Stimulated activated naive CD4-positive, alpha-beta T cell (primary cell): ENCODE results near the gene KCNT1.

Source experiments
- DNase-seq, 6 experiments: peaks; one replicate each; lab custom pipeline; 2025; lab: John Stamatoyannopoulos, UW

KCNT1 gene

DNA sequence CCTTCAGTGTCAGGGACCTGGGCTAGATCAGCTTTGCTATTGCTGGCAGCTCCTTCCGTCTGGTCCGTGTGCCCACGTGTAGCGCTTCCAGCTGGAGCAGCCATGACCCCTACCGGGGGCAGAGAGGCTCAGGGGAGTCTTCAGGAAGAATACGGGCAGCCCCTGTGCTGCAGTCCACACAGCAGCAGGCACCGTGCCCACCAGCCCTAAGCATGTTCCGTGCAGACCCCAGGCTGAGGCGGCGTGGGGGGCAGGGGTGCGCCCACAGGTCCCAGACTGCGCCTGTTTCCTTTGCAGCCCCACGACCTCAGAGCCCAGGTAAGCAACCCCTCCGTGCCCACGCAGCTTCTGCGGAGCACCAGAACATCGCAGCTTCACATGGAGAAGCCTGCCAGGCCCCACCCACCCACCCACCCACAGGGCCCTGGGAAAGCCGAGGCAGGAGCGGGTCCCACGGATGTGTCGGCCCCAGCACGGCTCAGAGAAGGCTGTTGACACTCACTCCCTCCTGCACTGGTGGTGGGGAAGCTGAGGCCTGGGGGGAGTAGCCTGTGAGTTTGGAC, 83.1 kb downstream of the KCNT1 start:
- DNase-seq: no peak

DNA sequence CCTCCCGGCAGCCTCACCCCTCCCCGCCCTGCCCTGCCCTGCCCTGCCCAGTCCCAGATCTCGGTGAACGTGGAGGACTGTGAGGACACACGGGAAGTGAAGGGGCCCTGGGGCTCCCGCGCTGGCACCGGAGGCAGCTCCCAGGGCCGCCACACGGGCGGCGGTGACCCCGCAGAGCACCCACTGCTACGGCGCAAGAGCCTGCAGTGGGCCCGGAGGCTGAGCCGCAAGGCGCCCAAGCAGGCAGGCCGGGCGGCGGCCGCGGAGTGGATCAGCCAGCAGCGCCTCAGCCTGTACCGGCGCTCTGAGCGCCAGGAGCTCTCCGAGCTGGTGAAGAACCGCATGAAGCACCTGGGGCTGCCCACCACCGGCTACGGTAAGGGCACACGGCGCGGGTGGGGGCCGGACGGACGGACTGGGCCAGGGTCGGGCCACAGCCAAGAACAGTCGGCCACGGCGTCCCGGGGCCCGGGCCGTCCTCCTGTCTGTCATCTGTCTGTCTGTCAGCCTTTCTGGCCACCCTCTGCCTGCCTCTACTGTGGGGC, 84.2 kb downstream of the KCNT1 start:
- DNase-seq: no peak

DNA sequence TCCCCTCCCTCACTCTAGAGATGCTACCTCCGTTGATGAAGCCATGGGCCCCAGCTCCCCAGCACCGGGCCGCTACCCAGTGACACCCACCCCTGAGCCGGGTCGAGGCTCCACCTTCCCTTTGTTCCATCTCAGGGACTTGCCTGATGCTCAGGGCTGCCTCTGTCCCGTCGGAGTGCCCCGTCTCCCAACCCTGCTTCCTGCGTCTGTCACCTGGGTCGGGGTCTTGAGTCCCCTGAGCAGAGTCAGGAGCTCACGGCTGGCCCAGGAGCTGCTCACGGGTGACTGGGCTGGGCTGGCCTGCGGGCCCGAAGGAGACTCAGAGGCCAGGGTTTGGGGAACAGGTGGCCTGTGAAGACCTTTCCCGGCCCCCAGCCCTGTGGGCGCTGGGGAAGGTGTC, 85.3 kb downstream of the KCNT1 start:
- DNase-seq: no peak

DNA sequence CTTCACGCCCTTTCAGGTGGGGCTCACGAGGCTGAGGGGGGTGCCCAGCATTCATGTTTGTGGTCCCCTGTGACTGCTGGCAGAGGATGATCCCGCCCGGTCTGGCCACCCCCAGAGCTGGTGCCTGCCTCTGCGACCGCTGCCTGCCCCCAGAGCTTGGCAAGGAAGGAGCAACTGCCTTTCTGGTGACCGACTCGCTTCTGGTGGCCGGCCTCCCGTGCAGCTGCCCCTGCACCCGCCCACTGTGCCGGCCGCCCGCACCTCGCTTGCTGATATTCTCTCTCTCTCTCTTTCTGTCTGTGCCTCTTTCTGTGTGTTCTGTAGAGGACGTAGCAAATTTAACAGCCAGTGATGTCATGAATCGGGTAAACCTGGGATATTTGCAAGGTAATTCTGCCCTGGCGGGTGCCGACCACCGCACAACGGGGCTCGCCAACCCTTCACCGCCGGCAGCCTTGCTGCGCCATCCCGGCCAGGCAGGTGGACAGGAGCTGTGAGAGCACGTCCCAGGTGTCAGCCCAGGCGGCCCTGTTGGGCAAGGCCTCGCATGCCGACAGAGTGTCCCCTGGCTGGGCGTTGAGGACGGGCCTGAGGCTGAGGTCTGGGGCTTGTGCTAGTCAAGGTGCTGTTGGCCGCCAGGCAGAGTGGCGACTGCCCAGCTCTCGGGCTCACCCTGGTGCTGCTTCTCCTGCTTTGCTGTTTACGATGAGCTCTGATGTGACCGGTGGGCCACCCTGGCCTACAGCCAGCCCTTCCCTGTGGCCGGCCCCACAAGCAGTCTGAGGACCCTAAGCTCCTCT, 86.0 kb downstream of the KCNT1 start:
- no peak for DNase-seq

DNA sequence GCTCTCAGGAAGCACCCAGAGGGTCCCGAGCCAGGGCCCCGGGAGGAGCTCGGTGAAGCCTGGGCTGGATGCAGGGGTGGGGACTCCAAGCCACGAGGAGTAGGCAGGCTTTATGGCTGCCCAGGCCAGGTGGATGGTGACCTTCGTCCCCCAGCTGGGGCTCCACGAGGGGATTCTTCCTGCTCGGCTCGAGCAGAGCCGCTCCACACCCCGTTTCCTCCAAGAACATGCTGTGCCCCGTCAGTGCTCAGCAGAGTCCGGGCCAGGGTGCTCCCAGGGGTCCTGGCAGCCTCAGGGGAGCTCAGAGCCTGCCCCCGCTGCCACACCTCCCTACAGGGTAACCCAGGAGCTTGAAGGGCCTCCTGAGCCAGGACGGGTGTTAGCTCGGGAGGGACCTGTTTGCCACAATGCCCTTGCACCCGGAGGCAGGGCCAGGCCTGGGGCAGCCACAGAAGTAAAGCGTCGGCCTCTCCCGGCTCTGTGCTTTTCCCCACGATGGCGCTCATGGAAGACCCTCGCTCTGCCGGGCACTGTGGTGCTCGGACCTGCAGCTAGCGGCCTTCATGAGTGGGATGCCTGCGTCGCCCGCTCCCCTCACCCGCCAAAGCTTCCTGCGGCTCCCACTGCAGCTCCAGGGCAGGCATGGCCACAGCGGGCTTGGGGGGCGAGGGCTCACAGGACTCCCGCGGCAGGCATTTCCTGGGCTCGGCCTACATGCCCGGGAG, 86.8 kb downstream of the KCNT1 start:
- DNase-seq: no peak

DNA sequence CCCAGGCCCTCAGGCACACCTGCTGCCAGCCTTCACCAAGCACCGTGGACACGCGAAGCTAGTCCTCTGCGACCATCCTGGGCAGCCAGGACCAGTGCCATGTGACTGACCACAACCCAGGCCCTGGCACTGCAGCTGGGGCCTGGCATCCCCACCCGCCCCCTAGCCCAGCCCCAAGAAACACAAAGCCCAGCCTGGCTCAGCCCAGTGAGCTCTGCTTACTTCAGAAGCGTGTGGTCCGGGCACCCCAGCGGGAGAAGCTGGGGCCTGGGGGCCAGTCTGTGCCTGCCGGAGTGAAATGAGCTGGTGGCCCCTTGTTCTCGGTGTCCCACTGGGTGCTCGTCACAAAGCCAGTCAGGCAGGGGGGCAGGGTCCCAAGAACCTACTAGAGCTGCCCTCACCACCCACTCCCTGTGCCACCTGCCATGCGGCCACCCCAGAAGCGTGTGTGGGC, 87.9 kb downstream of the KCNT1 start:
- DNase-seq: no peak

DNA sequence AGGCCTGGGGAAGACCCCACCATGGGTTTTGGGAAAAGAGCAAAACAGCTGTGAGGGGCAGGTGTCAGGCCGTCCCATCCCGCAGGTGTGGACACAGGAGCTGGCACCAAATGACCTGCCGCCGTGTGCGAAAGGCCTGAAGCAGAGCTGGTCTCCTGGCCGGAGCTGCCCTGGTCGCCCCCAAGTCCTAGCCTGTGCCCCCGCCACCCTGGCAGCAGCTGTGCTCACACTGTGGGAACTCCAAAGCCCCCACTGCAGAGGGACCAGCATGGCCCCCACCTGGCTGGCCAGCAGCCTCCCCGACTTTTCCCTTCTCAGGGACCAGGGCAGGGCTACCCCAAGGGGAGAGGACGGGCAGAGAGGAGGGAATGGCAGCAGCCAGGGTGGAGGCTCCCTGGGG, 88.4 kb downstream of the KCNT1 start:
- DNase-seq: no peak

DNA sequence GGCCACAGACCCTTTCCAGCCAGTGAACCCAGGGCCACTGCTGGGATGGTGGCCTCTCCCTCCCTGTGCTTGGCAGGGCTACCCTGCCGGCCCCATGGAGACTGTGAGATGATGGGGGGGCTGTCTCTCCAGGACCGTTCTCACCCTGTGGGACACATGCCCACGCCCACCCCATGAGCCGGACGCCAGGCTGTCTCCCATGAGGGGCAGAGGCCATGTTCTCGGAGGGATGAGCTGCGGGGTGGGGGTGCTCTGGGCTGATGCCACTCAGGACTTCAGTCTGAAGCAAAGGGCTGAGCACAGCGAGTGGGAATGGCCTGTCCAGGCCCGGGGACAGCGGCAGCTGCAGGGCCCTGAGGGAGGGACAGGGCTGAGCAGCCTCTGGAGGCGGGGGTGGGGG, 88.9 kb downstream of the KCNT1 start:
- DNase-seq: no peak

DNA sequence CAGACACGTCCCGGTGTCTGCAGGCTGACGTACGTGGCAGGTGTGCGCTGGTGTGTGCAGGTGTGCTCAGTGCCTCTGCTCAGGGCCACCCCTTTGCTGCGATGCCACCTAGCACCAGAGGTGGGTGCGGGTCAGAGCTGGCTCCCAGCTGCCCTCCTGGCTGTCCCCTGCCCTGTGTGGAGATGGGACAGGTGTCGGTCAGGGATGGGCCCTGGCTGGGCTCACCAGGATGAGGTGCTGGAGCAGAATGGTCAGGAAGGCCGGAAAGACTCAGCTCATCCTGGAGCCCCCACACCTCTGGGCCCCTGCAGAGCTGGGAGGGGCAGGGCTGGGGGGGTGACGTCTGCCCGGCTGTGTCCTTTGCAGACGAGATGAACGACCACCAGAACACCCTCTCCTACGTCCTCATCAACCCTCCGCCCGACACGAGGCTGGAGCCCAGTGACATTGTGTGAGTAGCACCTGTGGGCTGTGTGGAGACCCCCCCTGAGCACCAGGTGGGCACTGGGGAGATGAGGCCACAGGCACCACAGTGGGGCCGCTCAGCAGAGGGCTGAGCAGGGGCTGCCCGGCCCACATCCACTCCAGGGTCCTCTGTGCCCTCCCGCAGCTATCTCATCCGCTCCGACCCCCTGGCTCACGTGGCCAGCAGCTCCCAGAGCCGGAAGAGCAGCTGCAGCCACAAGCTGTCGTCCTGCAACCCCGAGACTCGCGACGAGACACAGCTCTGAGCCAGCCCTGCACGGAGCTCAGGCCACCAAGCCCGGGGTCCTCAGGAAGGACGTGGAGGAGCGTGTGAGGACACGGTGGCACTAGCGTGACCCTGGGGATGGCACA, 89.7 kb downstream of the KCNT1 start:
- no peak for DNase-seq

DNA sequence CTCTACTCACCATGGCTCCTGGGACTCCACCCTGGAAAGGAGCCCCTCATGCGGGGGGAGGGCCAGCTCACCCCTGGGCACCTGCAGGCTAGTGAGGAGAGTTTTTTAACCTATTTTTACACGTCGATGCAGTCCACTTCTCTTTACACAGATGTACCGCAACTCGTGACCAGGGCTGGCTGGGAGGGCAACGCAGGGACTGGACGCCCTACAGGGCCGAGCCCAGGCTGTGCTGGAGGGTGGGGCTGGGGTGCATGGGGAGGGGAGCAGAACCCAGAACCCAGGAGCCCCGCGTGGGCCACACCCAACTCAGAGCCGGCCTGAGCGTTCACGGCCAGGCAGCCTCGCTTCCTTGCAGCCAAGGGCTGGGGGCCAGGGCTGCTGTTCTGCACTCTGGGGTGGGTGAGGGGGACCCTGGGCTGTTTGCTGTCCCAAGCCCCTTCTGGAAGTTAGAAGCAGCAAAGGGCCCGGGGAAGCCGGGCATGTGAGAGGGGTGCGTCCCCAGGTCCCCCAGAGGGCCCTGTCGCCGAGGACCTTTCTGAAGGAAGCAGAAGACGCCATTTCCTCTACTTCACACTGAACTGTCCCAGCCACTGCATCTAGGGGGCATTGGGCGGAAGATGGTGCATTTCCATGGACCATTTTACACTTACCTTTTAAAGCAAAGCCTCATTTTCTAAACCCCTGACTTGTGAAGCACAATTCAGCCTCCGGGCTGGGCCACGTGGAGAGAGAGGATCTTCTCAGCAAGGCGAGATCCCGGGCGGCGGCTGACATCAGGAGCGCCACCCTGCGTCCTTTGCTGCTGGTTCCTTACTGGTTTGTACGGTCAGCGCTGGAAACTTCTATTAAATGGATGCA, 90.5 kb downstream of the KCNT1 start:
- no peak for DNase-seq

DNA sequence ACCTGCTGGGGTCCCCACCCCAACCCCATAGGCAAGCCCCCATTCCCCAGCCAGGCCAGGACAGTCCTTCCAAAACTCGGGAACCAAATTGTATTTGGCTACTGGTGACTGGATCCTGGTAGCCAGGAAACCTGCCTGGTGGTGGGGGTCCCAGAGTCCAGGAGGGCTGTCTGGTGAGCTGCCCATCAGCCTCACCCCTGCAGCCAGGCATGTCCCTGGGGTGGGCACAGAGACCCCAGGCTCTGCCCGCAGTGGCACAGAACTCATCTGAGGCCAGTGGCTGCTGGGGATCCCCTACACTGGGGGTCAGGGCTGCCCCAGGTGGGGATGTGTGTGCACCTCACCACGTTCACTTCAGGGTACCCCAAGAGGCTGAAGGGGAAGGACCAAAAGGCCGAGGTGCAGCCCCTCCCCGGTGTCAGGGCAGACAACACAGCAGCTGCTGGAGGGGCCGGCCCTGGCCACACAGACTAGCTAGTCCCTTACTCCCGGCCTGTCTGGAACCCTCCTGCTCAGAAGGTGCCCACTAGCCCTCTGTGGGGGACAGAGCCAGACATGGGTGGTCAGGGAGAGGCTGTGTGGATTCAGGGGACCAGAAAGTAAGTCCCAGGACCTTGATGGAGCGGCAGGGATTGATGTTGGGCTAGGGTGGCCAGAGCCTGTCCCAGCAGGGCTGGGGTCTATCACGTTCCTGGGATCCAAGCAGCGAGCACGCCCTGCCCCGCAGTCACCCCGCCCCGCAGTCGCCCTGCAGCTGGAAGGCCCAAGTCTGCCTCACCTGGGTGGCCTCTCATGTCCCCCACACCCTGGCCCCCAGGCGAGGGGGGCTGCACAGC, 91.5 kb downstream of the KCNT1 start:
- DNase-seq: no peak

DNA sequence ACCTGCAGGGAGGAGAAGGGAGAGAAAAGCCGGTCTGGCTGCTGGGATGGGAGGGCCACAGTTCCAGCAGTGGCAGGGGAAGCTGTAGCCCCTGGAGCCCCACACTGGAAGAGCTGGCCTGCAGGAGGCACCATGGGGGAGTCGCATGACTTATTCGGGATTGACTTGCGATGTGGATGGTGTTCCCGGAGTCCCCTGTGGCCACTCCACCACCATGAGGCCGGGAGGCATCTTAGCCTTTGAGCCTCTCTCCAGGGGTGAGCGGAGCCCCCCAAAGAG, 92.0 kb downstream of the KCNT1 start:
- no peak for DNase-seq

DNA sequence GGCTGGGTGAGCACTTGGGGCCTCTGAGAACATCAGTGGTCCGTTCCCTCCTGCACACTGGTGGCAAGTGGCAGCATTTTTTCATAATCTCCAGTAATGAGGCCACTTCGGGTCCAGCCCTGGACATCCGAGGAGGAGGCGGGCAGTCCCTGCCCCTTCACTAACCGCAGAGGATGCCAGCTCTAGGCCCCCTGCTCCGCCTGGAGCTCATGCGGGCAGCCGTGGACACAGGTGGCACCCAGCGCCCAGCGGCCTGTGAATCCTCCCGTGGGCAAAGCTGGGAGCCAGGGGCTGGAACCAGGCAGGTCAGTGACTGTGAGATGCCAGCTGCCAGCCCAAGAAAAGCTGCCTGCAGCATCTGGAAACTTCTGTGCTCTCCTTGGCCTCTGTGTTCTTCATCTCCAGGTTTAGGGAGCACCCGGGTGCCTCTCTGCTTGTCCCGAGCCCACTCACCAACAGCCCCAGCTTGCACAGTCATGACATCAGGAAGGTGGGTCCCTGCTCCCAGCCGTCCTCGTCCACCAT, 92.4 kb downstream of the KCNT1 start:
- no peak for DNase-seq

DNA sequence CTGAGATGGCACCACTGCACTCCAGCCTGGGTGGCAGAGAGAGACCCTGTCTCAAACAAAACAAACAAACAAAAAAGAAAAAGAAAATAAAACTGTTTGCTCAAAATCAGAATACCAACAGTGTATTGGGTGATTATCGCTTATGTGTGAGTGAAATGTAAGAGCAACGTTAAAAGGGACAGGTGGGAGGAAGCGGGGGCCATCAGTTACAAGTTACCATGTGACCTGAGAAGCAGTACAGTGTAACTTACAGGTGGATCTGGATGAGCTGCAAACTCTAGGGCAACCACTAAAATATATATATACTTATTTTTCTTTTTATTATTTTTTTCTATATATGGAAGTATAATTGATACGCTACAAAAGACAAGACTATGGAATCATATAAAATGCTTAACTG, 93.4 kb downstream of the KCNT1 start:
- no peak for DNase-seq

DNA sequence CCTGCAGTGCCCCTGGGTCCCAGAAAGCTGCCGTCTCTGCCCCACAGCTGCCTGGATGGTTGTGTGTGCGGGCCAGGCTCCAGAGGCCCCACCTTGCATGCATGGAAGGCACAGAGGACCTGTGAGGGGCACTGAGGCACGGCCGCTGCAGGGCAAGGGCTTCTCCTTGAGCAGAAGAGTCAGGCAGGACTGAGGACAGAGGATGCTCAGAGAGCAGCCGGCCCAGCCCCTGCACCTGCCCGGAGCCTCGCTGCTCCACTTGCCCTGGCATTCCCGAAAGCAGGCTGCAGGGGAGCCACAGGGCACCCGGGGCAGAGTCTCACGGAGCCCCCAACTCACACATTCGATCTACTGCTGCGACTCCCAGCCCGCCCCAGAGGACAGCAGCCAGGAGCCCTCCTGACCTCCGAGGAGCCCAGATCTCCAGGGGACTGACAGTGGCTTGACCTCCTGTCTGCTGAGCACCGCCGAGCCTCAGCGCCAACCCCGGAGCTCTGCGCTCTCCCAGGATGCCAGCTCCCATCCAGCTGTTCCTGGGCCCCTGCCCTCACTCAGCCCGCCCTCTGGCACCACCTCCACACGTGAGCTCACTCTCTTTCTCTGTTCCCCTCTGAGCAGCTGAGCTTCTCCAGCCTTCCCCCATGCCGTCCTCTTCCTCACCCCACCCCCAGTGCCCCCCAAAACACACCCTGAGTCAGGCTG, 95.0 kb downstream of the KCNT1 start:
- no peak for DNase-seq

DNA sequence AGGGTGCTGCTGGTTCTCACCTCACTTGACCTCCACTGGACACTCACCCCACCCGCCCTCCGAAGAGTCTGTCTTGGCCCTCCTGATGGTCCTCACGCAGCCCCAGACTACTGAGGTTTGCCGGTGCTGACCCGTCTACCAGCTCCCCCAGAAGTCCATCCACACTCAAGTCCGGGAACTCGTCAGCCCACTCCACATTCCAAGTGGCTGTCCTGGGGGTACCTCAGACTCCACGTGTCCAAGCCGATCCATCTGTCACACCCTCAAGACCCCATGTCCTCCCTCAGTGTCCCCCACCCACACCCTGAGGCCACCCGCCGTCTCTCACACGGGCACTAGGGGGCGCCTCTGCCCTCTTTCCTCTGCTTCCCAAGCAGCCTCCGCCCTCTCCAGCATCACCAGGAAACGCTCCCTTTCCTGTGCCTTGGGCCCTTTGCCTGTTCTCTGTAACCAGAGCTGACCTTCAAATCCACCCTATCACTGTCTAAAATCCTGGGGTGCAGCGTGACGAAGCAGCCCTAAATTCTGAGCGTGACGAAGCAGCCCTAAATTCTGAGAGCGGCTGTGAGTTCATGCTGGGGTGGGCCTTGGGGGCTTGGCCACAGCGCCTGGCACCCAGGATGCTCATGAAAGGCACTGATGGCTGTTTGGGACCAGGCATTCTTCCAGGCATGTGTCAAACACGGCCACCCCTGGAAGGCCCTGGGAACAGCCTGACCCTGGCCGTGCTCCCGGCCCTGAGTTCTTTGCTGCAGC, 95.7 kb downstream of the KCNT1 start:
- no peak for DNase-seq

DNA sequence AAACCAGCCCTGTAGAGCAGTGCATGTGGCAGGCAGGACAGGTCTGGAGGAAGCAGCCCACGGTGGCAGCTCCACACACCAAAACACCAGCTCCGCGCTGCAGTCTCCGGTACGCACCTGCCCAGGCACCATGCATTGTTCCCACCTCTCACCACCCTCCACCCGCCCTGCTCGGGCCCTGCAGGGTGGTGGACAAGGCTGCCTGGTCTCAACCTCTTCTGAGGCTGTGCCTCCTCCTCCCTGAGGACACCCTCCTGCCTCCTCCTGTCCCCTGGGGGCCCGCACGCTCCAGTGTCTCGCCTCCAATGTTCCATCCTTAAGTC, 96.2 kb downstream of the KCNT1 start:
- no peak for DNase-seq

DNA sequence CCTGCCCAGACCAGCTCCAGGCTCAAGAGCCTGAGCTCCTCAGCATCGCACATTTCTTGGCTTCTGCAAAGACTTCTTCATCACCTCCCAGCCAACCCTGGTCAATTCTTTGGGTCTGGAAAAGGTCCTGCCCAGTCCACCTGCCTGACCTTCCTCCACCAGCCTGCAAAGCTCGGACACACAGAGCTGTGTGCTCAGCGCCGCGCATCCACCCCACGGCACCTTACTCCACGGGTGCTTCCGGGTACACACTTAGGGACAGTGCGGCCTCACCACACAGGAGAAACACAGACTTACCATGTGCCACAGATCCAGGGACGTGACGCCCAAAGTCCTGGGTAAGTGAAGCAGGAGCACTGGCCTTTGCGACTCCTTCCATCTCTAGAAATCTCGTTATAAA, 97.3 kb downstream of the KCNT1 start:
- DNase-seq: no peak

DNA sequence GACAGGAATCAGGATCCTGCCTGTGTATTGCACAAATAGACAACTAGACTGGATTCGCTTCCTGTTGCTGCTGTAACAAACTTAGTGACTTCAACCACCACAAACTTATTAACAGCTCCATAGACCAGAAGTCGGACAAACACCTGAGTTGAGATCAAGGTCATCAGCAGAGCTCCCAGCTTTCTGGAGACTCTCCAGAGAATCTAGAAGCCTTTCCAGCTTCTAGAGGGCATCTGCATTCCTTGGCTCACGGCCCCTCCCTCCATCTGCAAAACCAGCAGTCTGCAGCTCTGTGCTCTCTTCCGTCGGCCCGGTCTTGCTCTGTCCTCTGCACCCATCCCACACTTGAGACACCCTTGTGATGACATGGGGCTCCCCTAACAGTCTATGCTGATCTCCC, 99.1 kb downstream of the KCNT1 start:
- no peak for DNase-seq
